HL-60 (cell line): ENCODE data around the gene BUB3.

ENCODE experiments used
- GABPA ChIP-seq: IDR thresholded peaks from 2 replicates; pipeline ENCODE4 v1.6.1; 2012; ENCODE audit warnings: low read depth
- POLR2AphosphoS5 ChIP-seq: IDR thresholded peaks from 2 replicates; pipeline ENCODE4 v1.6.1; 2012; ENCODE audit warnings: low read depth
- TF ChIP-seq, protein P1 (sequence below): IDR thresholded peaks from one replicate; pipeline ENCODE4 v1.5.1; 2011; ENCODE audit warnings: low read length, control low read depth, inconsistent platforms; ENCODE audit not compliant: insufficient read depth

DNA sequence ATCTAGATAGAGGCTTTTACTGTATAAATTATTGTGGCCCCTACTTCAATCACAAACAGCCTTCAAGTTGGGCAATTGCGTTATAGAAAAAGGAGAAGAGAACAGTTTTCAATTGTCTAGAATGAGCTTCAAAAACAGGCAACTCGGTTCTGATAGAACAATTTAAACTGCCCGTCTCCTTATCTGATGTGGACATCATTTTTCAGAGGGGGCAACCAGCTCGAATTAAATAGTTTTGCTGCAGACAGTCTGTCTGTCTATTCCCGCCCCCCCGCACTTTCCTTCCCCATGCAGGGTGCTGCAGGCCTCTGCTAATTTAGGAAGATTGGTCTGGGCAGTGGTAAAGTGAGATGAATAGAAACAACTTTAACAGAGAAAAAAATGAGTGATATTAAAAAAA, 58.4 kb downstream of the BUB3 start:
- TF ChIP-seq, protein P1, sequence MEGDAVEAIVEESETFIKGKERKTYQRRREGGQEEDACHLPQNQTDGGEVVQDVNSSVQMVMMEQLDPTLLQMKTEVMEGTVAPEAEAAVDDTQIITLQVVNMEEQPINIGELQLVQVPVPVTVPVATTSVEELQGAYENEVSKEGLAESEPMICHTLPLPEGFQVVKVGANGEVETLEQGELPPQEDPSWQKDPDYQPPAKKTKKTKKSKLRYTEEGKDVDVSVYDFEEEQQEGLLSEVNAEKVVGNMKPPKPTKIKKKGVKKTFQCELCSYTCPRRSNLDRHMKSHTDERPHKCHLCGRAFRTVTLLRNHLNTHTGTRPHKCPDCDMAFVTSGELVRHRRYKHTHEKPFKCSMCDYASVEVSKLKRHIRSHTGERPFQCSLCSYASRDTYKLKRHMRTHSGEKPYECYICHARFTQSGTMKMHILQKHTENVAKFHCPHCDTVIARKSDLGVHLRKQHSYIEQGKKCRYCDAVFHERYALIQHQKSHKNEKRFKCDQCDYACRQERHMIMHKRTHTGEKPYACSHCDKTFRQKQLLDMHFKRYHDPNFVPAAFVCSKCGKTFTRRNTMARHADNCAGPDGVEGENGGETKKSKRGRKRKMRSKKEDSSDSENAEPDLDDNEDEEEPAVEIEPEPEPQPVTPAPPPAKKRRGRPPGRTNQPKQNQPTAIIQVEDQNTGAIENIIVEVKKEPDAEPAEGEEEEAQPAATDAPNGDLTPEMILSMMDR, result no peak
- TF ChIP-seq POLR2AphosphoS5 (no peak), GABPA (no peak)
